HepG2 (cell line): Measurements from ENCODE around the gene EFCAB8. TPM values are rescaled to one million over a fixed set of nuclear protein-coding genes. Genes with fewer than 3 reads are reported as not detected.

Experiments
- BORCS8-MEF2B ChIP-seq: sonication (generic); formaldehyde crosslinking; IDR thresholded peaks from 2 replicates; pipeline ENCODE4 v1.8.0; 2022; ENCODE audit warnings: mild to moderate bottlenecking, missing genetic modification reagents
- CCDC6 ChIP-seq: sonication (generic); formaldehyde crosslinking; IDR thresholded peaks from 2 replicates; pipeline ENCODE4 v1.8.1; 2022; ENCODE audit warnings: mild to moderate bottlenecking, missing genetic modification reagents, moderate library complexity
- ELF3 ChIP-seq: IDR thresholded peaks from 2 replicates; pipeline ENCODE4 v1.6.1; 2016; ENCODE audit warnings: missing genetic modification reagents, missing compliant biosample characterization
- FOXO4 ChIP-seq: sonication (generic); formaldehyde crosslinking; conservative IDR thresholded peaks from 2 replicates; pipeline ENCODE4 v1.8.1; 2023; ENCODE audit warnings: missing genetic modification reagents
- GTF3A ChIP-seq: sonication (generic); formaldehyde crosslinking; conservative IDR thresholded peaks from 2 replicates; pipeline ENCODE4 v1.4.0; 2020; ENCODE audit warnings: mild to moderate bottlenecking, missing genetic modification reagents
- HDAC1 ChIP-seq: sonication (generic); formaldehyde crosslinking; IDR thresholded peaks from 2 replicates; pipeline ENCODE4 v1.5.1; 2020; ENCODE audit warnings: mild to moderate bottlenecking, missing genetic modification reagents
- KAT2B ChIP-seq: fragments of 150-350 bp; IDR thresholded peaks from 2 replicates; pipeline ENCODE4 v1.6.1; 2014; ENCODE audit warnings: low read depth, low read length, borderline replicate concordance
- LCORL ChIP-seq, 2 experiments: fragments of 450-650 bp in 1 of 2; sonication (generic) in 1 of 2; formaldehyde crosslinking in 1 of 2; IDR thresholded peaks; 2 replicates each; pipeline versions ENCODE4 v1.5.0 to v1.6.1; 2017 to 2020; ENCODE audit warnings: antibody characterized with exemption in 1 of 2, missing genetic modification reagents in 1 of 2
- MED8 ChIP-seq: sonication (generic); formaldehyde crosslinking; IDR thresholded peaks from 2 replicates; pipeline ENCODE4 v1.8.1; 2023; ENCODE audit warnings: mild to moderate bottlenecking, missing genetic modification reagents; ENCODE audit not compliant: insufficient replicate concordance
- MIXL1 ChIP-seq: IDR thresholded peaks from 2 replicates; pipeline ENCODE4 v1.6.1; 2016
- NR2F6 ChIP-seq, 2 experiments: IDR thresholded peaks; 2 replicates each; pipeline ENCODE4 v1.6.1; 2016; ENCODE audit warnings: antibody characterized with exemption in 1 of 2, mild to moderate bottlenecking in 1 of 2
- RAD51 ChIP-seq: fragments of 450-650 bp; IDR thresholded peaks from 2 replicates; pipeline ENCODE4 v1.6.1; 2016; ENCODE audit warnings: borderline replicate concordance
- RFXANK ChIP-seq: IDR thresholded peaks from 2 replicates; pipeline ENCODE4 v1.6.1; 2016
- RFXAP ChIP-seq: sonication (generic); formaldehyde crosslinking; IDR thresholded peaks from 2 replicates; pipeline ENCODE4 v1.4.0; 2020; ENCODE audit warnings: missing genetic modification reagents, borderline replicate concordance
- SNRNP70 ChIP-seq: fragments of 200-400 bp; formaldehyde crosslinking; IDR thresholded peaks from 2 replicates; pipeline ENCODE4 v1.6.1; 2017; ENCODE audit warnings: mild to moderate bottlenecking, low read depth, low read length, moderate library complexity
- TERF1 ChIP-seq: sonication (generic); formaldehyde crosslinking; IDR thresholded peaks from 2 replicates; pipeline ENCODE4 v1.8.0; 2022; ENCODE audit warnings: mild to moderate bottlenecking, missing genetic modification reagents, moderate library complexity
- TOE1 ChIP-seq: sonication (generic); formaldehyde crosslinking; IDR thresholded peaks from 2 replicates; pipeline ENCODE4 v1.4.0; 2020; ENCODE audit warnings: mild to moderate bottlenecking, missing genetic modification reagents
- ZBTB21 ChIP-seq: sonication (generic); formaldehyde crosslinking; IDR thresholded peaks from 2 replicates; pipeline ENCODE4 v1.4.0; 2020; ENCODE audit warnings: missing genetic modification reagents
- ZFP90 ChIP-seq: sonication (generic); formaldehyde crosslinking; IDR thresholded peaks from 2 replicates; pipeline ENCODE4 v1.8.0; 2022; ENCODE audit warnings: missing genetic modification reagents, mild to moderate bottlenecking, inconsistent platforms, borderline replicate concordance
- ZNF350 ChIP-seq: sonication (generic); formaldehyde crosslinking; IDR thresholded peaks from 2 replicates; pipeline ENCODE4 v1.4.0; 2020; ENCODE audit warnings: mild to moderate bottlenecking, low read depth, missing genetic modification reagents, borderline replicate concordance
- ZNF484 ChIP-seq: sonication (generic); formaldehyde crosslinking; IDR thresholded peaks from 2 replicates; pipeline ENCODE4 v1.5.1; 2020; ENCODE audit warnings: mild to moderate bottlenecking, low read depth, missing genetic modification reagents, borderline replicate concordance
- ZNF501 ChIP-seq: sonication (generic); formaldehyde crosslinking; IDR thresholded peaks from 2 replicates; pipeline ENCODE4 v1.5.1; 2020; ENCODE audit warnings: mild to moderate bottlenecking, moderate library complexity, missing genetic modification reagents
- ZNF660 ChIP-seq: sonication (generic); formaldehyde crosslinking; IDR thresholded peaks from 2 replicates; pipeline ENCODE4 v1.5.1; 2020; ENCODE audit warnings: mild to moderate bottlenecking, low read depth, missing genetic modification reagents, borderline replicate concordance
- ZNF709 ChIP-seq: sonication (generic); formaldehyde crosslinking; IDR thresholded peaks from 2 replicates; pipeline ENCODE4 v1.5.0; 2020; ENCODE audit warnings: mild to moderate bottlenecking, missing genetic modification reagents
- polyA plus RNA-seq, 8 experiments: library from polyadenylated mRNA; depleted of rRNA in 3 of 8; stranded (reverse) in 7 of 8; unstranded in 1 of 8; fragments of >200 nt; fragmentation: Illumina TruSeq in 4 of 8; extraction: Trizol in 4 of 8; gene quantifications; 2 replicates each; pipeline versions ENCODE4 v1.2.1 to v1.2.3, GENCODE V29; 2011 to 2016; ENCODE audit warnings: low read depth in 4 of 8, missing spikeins in 1 of 8, mixed read lengths in 1 of 8; ENCODE audit not compliant: insufficient read depth in 1 of 8
- total RNA-seq, 5 experiments: library from RNA; depleted of rRNA; stranded (reverse); fragments of >200 nt; fragmentation: Illumina TruSeq; extraction: Trizol; gene quantifications; 2 replicates each; pipeline ENCODE4 v1.2.3, GENCODE V29; 2016; ENCODE audit warnings: low read depth in 1 of 5
- TF ChIP-seq, protein P1 (sequence below): sonication (generic); formaldehyde crosslinking; IDR thresholded peaks from 2 replicates; pipeline ENCODE4 v1.8.0; 2022; ENCODE audit warnings: low read depth, missing genetic modification reagents

The EFCAB8 gene
- total and polyA plus RNA-seq, 2 of the 13 experiments (the other 11 are each of a cell fraction or from before 2014, with no cell fraction given) = 0.15 to 0.22 TPM

GRCh38 chr20:32819992-32820697 lies 38.6 kb upstream of the EFCAB8 start (continued):
- TF ChIP-seq ELF3 (CRISPR knock-in tag) (peak; percentile 50), ZFP90 (no peak; the same call in 1 of the 2 replicates), HDAC1 (CRISPR knock-in tag) (peak; percentile 80), ZNF660 (no peak), FOXO4 (CRISPR knock-in tag) (no peak), RFXANK (CRISPR knock-in tag) (no peak; the same call in 1 of the 2 replicates), GTF3A (no peak), NR2F6 (IDR thresholded peaks at IDR 0.05) (no peak), NR2F6 (CRISPR knock-in tag; IDR thresholded peaks at IDR 0.05) (no peak), MED8 (CRISPR knock-in tag) (peak; percentile 52), MIXL1 (CRISPR knock-in tag) (no peak), KAT2B (no peak), ZNF501 (peak; percentile 66; the same call in 1 of the 2 replicates), ZNF350 (CRISPR knock-in tag) (peak; percentile 28; the same call in 1 of the 2 replicates), RFXAP (peak; percentile 61; the same call in 1 of the 2 replicates), TERF1 (peak; percentile 84; the same call in 1 of the 2 replicates), ZBTB21 (CRISPR knock-in tag) (peak; percentile 16; the same call in 1 of the 2 replicates), TOE1 (CRISPR knock-in tag) (no peak), LCORL (IDR thresholded peaks at IDR 0.05) (no peak), LCORL (CRISPR knock-in tag; IDR thresholded peaks at IDR 0.05) (peak; percentile 71; the same call in 1 of the 2 replicates), ZNF484 (CRISPR knock-in tag) (no peak), BORCS8-MEF2B (CRISPR knock-in tag) (no peak; the same call in 1 of the 2 replicates), RAD51 (no peak), SNRNP70 (no peak), ZNF709 (CRISPR knock-in tag) (peak; percentile 87), CCDC6 (CRISPR knock-in tag) (peak; percentile 77)
- TF ChIP-seq, protein P1, sequence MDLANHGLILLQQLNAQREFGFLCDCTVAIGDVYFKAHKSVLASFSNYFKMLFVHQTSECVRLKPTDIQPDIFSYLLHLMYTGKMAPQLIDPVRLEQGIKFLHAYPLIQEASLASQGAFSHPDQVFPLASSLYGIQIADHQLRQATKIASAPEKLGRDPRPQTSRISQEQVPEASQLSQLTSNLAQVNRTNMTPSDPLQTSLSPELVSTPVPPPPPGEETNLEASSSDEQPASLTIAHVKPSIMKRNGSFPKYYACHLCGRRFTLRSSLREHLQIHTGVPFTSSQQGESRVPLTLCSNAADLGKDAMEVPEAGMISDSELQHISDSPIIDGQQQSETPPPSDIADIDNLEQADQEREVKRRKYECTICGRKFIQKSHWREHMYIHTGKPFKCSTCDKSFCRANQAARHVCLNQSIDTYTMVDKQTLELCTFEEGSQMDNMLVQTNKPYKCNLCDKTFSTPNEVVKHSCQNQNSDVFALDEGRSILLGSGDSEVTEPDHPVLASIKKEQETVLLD (CRISPR knock-in tag) = peak; percentile 98
